ENCODE data around the gene INHA.

INHA gene

DNA sequence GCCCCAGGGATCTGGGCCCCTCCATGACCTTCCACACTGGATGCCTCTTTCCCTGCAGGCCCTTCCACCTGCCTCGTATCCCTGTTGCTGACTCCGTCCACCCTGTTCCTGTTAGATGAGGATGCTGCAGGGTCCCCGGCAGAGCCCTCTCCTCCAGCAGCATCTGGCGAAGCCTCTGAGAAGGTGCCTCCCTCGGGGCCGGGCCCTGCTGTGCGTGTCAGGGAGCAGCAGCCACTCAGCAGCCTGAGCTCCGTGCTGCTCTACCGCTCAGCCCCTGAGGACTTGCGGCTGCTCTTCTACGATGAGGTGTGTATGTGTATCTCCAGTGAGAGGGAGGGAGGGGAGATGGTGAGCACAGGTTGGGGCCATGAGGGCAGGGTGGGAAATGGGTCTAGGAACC, 42.9 kb downstream of the INHA start:
- peaks cover 5% of the 10 kb centered on the region for H3K36me3 ChIP-seq (ENCODE audit: low read depth)
- no peak overlapping the region for H3K27ac ChIP-seq (ENCODE audit: poor library complexity, severe bottlenecking)
- TF ChIP-seq, protein P1, sequence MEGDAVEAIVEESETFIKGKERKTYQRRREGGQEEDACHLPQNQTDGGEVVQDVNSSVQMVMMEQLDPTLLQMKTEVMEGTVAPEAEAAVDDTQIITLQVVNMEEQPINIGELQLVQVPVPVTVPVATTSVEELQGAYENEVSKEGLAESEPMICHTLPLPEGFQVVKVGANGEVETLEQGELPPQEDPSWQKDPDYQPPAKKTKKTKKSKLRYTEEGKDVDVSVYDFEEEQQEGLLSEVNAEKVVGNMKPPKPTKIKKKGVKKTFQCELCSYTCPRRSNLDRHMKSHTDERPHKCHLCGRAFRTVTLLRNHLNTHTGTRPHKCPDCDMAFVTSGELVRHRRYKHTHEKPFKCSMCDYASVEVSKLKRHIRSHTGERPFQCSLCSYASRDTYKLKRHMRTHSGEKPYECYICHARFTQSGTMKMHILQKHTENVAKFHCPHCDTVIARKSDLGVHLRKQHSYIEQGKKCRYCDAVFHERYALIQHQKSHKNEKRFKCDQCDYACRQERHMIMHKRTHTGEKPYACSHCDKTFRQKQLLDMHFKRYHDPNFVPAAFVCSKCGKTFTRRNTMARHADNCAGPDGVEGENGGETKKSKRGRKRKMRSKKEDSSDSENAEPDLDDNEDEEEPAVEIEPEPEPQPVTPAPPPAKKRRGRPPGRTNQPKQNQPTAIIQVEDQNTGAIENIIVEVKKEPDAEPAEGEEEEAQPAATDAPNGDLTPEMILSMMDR (IDR thresholded peaks at IDR 0.05; ENCODE audit: poor library complexity, severe bottlenecking): no peak
- no peak for ATAC-seq (ENCODE audit: low read depth)
- no peak for DNase-seq (ENCODE audit: low spot score)
- no peaks in the 10 kb centered on the region for H3K27me3 ChIP-seq (ENCODE audit: insufficient read depth, poor library complexity, severe bottlenecking)
- H3K4me1 ChIP-seq (ENCODE audit: insufficient read depth, poor library complexity, severe bottlenecking): no peaks in the 10 kb centered on the region
- no peaks in the 10 kb centered on the region for H3K9me3 ChIP-seq (ENCODE audit: severe bottlenecking)
- H3K4me3 ChIP-seq (ENCODE audit: severe bottlenecking): no peak overlapping the region

DNA sequence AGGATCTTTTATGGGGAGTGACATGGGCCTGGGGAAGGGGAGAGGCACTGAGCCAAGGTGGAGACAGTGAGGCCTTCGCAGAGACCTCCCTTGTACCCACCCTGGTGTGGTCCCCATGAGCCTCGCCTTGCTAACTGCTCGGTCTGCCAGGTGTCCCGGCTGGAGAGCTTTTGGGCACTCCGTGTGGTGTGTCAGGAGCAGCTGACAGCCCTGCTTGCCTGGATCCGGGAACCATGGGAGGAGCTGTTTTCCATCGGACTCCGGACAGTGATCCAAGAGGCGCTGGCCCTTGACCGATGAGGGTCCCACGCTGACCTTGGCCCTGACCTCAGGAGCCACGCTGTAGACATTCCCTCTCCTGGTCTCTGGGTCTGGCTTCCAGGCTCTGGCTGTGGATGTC, 43.8 kb downstream of the INHA start:
- H3K4me1 ChIP-seq (ENCODE audit: insufficient read depth, poor library complexity, severe bottlenecking): no peaks in the 10 kb centered on the region
- DNase-seq (ENCODE audit: low spot score): no peak
- H3K9me3 ChIP-seq (ENCODE audit: severe bottlenecking): no peaks in the 10 kb centered on the region
- no peak overlapping the region for H3K4me3 ChIP-seq (ENCODE audit: severe bottlenecking)
- no peaks in the 10 kb centered on the region for H3K27me3 ChIP-seq (ENCODE audit: insufficient read depth, poor library complexity, severe bottlenecking)
- H3K27ac ChIP-seq (ENCODE audit: poor library complexity, severe bottlenecking): no peak overlapping the region
- TF ChIP-seq, protein P1 (IDR thresholded peaks at IDR 0.05; ENCODE audit: poor library complexity, severe bottlenecking): no peak
- ATAC-seq (ENCODE audit: low read depth): no peak
- peaks cover 5% of the 10 kb centered on the region for H3K36me3 ChIP-seq (ENCODE audit: low read depth)

DNA sequence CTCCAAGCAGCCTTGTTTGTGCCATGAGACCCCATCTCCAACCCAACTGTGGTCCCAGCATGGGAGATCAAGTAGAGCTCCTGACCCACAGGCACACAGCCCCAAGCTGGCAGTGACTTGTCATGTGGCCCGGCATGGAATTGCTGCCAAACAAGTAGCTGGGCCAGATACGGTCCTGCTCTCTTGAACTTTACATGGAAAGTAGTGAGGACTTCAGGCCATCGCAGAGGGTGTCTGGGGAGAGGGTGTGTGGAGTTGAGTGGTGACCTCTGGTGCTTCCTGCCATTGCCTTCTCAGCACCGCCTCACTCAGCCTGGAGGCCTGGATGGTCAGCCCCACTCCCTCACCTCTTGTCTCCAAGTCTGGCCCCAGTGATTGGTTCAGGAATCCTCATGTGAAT, 44.4 kb downstream of the INHA start:
- Histone ChIP-seq H3K4me1 (ENCODE audit: insufficient read depth, poor library complexity, severe bottlenecking) (no peaks in the 10 kb centered on the region), H3K9me3 (ENCODE audit: severe bottlenecking) (no peaks in the 10 kb centered on the region), H3K27me3 (ENCODE audit: insufficient read depth, poor library complexity, severe bottlenecking) (no peaks in the 10 kb centered on the region), H3K27ac (ENCODE audit: poor library complexity, severe bottlenecking) (no peak overlapping the region), H3K36me3 (ENCODE audit: low read depth) (peaks cover 5% of the 10 kb centered on the region), H3K4me3 (ENCODE audit: severe bottlenecking) (no peak overlapping the region)
- ATAC-seq (ENCODE audit: low read depth) (no peak), DNase-seq (ENCODE audit: low spot score) (no peak)
- TF ChIP-seq, protein P1 (IDR thresholded peaks at IDR 0.05; ENCODE audit: poor library complexity, severe bottlenecking): no peak

DNA sequence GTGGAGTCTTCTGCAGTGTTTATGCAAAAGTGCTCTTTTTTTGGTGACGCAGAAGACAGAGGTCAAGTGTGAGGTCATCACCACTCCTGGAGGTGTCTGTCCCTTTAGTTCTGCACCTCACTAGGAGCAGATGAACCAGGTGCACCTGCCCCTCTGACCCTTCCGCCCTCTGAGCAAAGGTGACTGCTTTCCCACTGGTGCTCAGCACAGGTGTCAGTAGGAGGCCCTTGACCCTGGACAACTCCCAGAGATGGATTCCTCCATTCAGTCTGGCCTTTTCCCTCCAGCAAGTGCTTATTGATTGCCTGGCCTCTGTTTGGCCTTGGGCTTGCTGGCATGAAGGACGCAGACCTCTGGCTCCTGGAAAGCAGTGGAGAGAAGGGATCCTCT, 46.6 kb downstream of the INHA start:
- no peak for ATAC-seq (ENCODE audit: low read depth)
- Histone ChIP-seq H3K4me1 (ENCODE audit: insufficient read depth, poor library complexity, severe bottlenecking) (no peaks in the 10 kb centered on the region), H3K4me3 (ENCODE audit: severe bottlenecking) (no peak overlapping the region), H3K9me3 (ENCODE audit: severe bottlenecking) (no peaks in the 10 kb centered on the region), H3K27me3 (ENCODE audit: insufficient read depth, poor library complexity, severe bottlenecking) (no peaks in the 10 kb centered on the region), H3K36me3 (ENCODE audit: low read depth) (no peaks in the 10 kb centered on the region), H3K27ac (ENCODE audit: poor library complexity, severe bottlenecking) (no peak overlapping the region)
- TF ChIP-seq, protein P1 (IDR thresholded peaks at IDR 0.05; ENCODE audit: poor library complexity, severe bottlenecking): no peak
- no peak for DNase-seq (ENCODE audit: low spot score)

DNA sequence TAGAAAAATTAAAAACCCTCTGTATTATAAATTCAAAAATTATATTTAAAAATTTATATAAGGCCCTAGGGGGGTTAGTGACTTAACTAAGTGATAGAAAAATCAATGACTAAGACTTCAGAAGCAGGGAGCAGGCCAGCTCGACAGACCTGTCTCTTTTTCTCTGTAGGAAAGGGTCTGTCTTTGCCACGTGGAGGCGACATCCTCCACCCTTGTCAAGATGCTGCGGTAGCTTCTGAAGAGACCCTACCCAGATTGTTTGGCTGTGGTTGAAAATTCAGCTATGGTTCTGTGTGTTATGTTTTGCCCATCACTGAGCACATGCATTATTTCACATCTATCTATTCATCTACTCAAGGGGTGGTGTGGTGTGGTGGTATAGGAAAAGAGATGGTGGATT, 47.1 kb downstream of the INHA start:
- ATAC-seq (ENCODE audit: low read depth) (no peak), DNase-seq (ENCODE audit: low spot score) (no peak)
- Histone ChIP-seq H3K4me1 (ENCODE audit: insufficient read depth, poor library complexity, severe bottlenecking) (no peaks in the 10 kb centered on the region), H3K36me3 (ENCODE audit: low read depth) (no peaks in the 10 kb centered on the region), H3K4me3 (ENCODE audit: severe bottlenecking) (no peak overlapping the region), H3K27ac (ENCODE audit: poor library complexity, severe bottlenecking) (no peak overlapping the region), H3K9me3 (ENCODE audit: severe bottlenecking) (no peaks in the 10 kb centered on the region), H3K27me3 (ENCODE audit: insufficient read depth, poor library complexity, severe bottlenecking) (no peaks in the 10 kb centered on the region)
- TF ChIP-seq, protein P1 (IDR thresholded peaks at IDR 0.05; ENCODE audit: poor library complexity, severe bottlenecking): peak; percentile 8

Measured in RWPE2 (cell line).